Measurements from ENCODE around the gene INTS3. TPM values are rescaled to one million over a fixed set of nuclear protein-coding genes. Genes with fewer than 3 reads are reported as not detected.

The INTS3 gene
- total and polyA plus RNA-seq, 10 of the 15 experiments (the other 5 are each of a cell fraction or from before 2014, with no cell fraction given) = 12.6 to 87.4 (median 30.8) TPM

GRCh38 chr1:153798468-153798780 lies 70.6 kb downstream of the INTS3 start:
- no peak for ATAC-seq
- in situ Hi-C loops (cut with MboI) = loop anchor here (10.0 kb wide), 1 partner anchor 186 kb away; the partner anchor contains the start of gene RAB13

More at GRCh38 chr1:153798468-153798780, 70.6 kb downstream of the INTS3 start:
- ChIA-PET SMC1A (ENCODE audit: uncharacterized antibody, unreplicated experiment) (interaction anchor here (0.5 to 4.0 kb wide), 11 partner anchors 22 to 188 kb away, joined by 3 to 46 read pairs (median 3); partner anchors contain the start of genes DENND4B, JTB and RAB13), CTCF (interaction anchor here (0.9 to 4.9 kb wide), 12 partner anchors 9 to 188 kb away, joined by 4 to 85 read pairs (median 6); partner anchors contain the start of genes CREB3L4, DENND4B, JTB and RAB13), POLR2A (interaction anchor here (0.5 to 1.5 kb wide), 4 partner anchors 22 to 152 kb away, joined by 3 to 6 read pairs (median 4); no protein-coding TSS in a partner anchor), RAD21 (ENCODE audit: unreplicated experiment) (interaction anchor here (1.0 to 3.5 kb wide), 6 partner anchors 112 to 188 kb away, joined by 3 to 33 read pairs (median 4); partner anchors contain the start of genes GATAD2B, JTB and RAB13)
- no peak overlapping the region for H3K27ac ChIP-seq (ENCODE audit: control insufficient read depth, insufficient read depth)
- H3K9ac ChIP-seq (ENCODE audit: control insufficient read depth, insufficient read depth, low read length) = no peak overlapping the region
- WGBS (ENCODE audit: insufficient coverage, insufficient replicate concordance, low lambda C conversion rate, missing lambda C conversion rate) = 88% methylated on average over 3 of the region's 3 CpGs
- H3K4me2 ChIP-seq (ENCODE audit: control insufficient read depth, insufficient read depth) = no peak overlapping the region
- H3K36me3 ChIP-seq (ENCODE audit: control insufficient read depth in 2 of 2, insufficient read depth in 2 of 2, low read length in 1 of 2) = peaks cover 0 to 5% of the 10 kb centered on the region in 2 experiments; a peak in 2 of 4 replicates
- H3K79me2 ChIP-seq (ENCODE audit: control insufficient read depth, insufficient read depth, low read length) = no peaks in the 10 kb centered on the region
- FAIRE-seq = no peak
- TF ChIP-seq ZNF687 (IDR thresholded peaks at IDR 0.05) (no peak), SMARCA5 (IDR thresholded peaks at IDR 0.05) (no peak), CHD1 (IDR thresholded peaks at IDR 0.05; ENCODE audit: low read depth, low read length) (no peak), KDM1A (IDR thresholded peaks at IDR 0.05; ENCODE audit: borderline replicate concordance) (no peak), MEF2B (IDR thresholded peaks at IDR 0.05; ENCODE audit: partially characterized antibody, poor library complexity, severe bottlenecking) (no peak), ZBED1 (IDR thresholded peaks at IDR 0.05; ENCODE audit: borderline replicate concordance) (no peak), BRCA1 (IDR thresholded peaks at IDR 0.05; ENCODE audit: low read depth, low read length) (no peak)
- TF ChIP-seq, protein P1, sequence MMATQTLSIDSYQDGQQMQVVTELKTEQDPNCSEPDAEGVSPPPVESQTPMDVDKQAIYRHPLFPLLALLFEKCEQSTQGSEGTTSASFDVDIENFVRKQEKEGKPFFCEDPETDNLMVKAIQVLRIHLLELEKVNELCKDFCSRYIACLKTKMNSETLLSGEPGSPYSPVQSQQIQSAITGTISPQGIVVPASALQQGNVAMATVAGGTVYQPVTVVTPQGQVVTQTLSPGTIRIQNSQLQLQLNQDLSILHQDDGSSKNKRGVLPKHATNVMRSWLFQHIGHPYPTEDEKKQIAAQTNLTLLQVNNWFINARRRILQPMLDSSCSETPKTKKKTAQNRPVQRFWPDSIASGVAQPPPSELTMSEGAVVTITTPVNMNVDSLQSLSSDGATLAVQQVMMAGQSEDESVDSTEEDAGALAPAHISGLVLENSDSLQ (IDR thresholded peaks at IDR 0.05) = no peak
- TF ChIP-seq, protein P2, sequence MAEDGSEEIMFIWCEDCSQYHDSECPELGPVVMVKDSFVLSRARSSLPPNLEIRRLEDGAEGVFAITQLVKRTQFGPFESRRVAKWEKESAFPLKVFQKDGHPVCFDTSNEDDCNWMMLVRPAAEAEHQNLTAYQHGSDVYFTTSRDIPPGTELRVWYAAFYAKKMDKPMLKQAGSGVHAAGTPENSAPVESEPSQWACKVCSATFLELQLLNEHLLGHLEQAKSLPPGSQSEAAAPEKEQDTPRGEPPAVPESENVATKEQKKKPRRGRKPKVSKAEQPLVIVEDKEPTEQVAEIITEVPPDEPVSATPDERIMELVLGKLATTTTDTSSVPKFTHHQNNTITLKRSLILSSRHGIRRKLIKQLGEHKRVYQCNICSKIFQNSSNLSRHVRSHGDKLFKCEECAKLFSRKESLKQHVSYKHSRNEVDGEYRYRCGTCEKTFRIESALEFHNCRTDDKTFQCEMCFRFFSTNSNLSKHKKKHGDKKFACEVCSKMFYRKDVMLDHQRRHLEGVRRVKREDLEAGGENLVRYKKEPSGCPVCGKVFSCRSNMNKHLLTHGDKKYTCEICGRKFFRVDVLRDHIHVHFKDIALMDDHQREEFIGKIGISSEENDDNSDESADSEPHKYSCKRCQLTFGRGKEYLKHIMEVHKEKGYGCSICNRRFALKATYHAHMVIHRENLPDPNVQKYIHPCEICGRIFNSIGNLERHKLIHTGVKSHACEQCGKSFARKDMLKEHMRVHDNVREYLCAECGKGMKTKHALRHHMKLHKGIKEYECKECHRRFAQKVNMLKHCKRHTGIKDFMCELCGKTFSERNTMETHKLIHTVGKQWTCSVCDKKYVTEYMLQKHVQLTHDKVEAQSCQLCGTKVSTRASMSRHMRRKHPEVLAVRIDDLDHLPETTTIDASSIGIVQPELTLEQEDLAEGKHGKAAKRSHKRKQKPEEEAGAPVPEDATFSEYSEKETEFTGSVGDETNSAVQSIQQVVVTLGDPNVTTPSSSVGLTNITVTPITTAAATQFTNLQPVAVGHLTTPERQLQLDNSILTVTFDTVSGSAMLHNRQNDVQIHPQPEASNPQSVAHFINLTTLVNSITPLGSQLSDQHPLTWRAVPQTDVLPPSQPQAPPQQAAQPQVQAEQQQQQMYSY (CRISPR knock-in tag; IDR thresholded peaks at IDR 0.05) = no peak
- TF ChIP-seq, protein P3, sequence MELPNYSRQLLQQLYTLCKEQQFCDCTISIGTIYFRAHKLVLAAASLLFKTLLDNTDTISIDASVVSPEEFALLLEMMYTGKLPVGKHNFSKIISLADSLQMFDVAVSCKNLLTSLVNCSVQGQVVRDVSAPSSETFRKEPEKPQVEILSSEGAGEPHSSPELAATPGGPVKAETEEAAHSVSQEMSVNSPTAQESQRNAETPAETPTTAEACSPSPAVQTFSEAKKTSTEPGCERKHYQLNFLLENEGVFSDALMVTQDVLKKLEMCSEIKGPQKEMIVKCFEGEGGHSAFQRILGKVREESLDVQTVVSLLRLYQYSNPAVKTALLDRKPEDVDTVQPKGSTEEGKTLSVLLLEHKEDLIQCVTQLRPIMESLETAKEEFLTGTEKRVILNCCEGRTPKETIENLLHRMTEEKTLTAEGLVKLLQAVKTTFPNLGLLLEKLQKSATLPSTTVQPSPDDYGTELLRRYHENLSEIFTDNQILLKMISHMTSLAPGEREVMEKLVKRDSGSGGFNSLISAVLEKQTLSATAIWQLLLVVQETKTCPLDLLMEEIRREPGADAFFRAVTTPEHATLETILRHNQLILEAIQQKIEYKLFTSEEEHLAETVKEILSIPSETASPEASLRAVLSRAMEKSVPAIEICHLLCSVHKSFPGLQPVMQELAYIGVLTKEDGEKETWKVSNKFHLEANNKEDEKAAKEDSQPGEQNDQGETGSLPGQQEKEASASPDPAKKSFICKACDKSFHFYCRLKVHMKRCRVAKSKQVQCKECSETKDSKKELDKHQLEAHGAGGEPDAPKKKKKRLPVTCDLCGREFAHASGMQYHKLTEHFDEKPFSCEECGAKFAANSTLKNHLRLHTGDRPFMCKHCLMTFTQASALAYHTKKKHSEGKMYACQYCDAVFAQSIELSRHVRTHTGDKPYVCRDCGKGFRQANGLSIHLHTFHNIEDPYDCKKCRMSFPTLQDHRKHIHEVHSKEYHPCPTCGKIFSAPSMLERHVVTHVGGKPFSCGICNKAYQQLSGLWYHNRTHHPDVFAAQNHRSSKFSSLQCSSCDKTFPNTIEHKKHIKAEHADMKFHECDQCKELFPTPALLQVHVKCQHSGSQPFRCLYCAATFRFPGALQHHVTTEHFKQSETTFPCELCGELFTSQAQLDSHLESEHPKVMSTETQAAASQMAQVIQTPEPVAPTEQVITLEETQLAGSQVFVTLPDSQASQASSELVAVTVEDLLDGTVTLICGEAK (IDR thresholded peaks at IDR 0.05; ENCODE audit: borderline replicate concordance) = no peak
- intact Hi-C loops (cut with micrococcal nuclease; ENCODE audit: unreplicated experiment) = loop anchor here (5.0 kb wide), 1 partner anchor 474 kb away; the partner anchor contains the start of gene HAX1
- no peak overlapping the region for H2AFZ ChIP-seq (ENCODE audit: control insufficient read depth, low read depth, low read length)
- H3K27me3 ChIP-seq (replicated peaks in 1 of 2; ENCODE audit: control insufficient read depth in 2 of 2, insufficient read depth in 2 of 2, low read length in 1 of 2) = no peaks in the 10 kb centered on the region
- no TSS peak for BruUV-seq (replicated peaks)
- peaks cover 10% of the 10 kb centered on the region for H3K4me1 ChIP-seq (ENCODE audit: control insufficient read depth, insufficient read depth, low read length)
- no peak overlapping the region for H3K4me3 ChIP-seq
- DNase-seq (ENCODE audit: low read depth, low spot score) = no peak
- no peaks in the 10 kb centered on the region for H4K20me1 ChIP-seq (ENCODE audit: control insufficient read depth, insufficient read depth)
- H3K9me3 ChIP-seq (replicated peaks; ENCODE audit: control insufficient read depth, insufficient read depth, low read length) = no peaks in the 10 kb centered on the region

Measured in GM12878 (cell line).